ENCODE measurements around the gene DCHS1. TPM values are rescaled to one million over a fixed set of nuclear protein-coding genes. Genes with fewer than 3 reads are reported as not detected.

The DCHS1 gene
- total and polyA plus RNA-seq, 2 experiments from 2014 or later = 8.0 to 15.2 TPM

DNA sequence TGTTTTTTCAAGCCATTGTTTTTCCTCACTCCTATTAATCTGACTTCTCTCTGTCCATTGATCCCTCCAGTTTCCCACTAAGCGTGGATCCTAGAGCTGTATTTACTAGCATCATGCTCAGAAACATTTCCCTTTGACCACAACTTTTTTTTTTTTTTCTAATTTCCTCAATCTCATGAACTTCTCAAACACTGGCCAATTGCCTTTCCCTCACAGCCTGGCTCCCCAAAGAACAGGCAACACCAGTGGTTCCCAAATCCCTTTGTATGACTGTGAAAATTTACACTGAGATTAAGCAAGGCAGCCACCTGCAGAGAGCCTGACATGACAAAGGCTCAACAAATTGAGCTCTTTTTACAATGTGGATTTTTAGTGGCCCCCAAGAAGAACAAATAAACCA is 35.0 kb downstream of the DCHS1 start:
- 91% methylated on average over 1 of the region's 1 CpG for WGBS (ENCODE audit: low lambda C conversion rate, missing lambda C conversion rate)

DNA sequence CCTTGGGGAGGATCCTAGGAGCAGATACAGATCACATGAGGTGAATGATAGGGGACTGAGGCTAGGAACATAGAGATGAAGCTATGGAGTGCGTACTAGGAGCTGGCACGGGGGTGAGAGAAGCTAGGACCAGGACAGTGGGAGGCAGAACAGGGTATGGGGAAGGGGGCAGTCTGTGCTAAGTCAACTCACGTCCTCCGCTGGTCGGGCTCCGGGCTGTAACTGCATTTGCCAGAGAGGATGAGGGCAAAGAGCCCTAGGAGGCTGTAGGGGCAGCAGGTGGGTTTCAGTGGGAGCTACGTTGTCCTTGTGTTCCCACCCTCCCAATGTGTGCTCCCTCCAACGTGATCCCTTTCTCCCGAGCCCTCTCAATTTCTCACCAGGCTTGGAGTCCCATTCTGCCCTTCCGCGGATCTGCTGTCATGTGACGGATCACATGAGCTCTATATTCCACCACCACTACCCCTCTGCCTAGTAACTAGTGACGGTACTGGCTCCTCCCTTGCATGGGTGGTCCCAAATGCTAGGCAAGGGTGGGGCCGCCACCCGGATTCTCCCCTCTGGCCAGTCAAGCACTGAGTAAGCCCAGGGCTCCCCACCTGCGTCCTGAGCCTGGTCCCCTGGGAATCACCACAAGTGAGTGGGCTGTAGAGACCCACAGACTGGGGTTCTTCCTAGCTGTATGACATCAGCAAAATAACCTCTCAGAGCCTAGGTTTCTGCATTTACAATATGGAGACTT is 36.4 kb downstream of the DCHS1 start, which contains the start of gene TPP1:
TPP1 (minus strand) TSS at position 419 of the 742 bp plus-strand sequence; CDS start at position 397, 22 bp downstream.
- peaks cover 12% of the 10 kb centered on the region for H3K4me1 ChIP-seq (ENCODE audit: insufficient read depth)
- H4K20me1 ChIP-seq (ENCODE audit: insufficient read depth, poor library complexity, severe bottlenecking) = no peaks in the 10 kb centered on the region
- no peaks in the 10 kb centered on the region for H3K9me2 ChIP-seq (replicated peaks; ENCODE audit: insufficient read depth)
- under 1% methylated on average over 16 of the region's 16 CpGs for WGBS (ENCODE audit: low lambda C conversion rate, missing lambda C conversion rate)
- no peak for TF ChIP-seq EZH2phosphoT487 (IDR thresholded peaks at IDR 0.05; ENCODE audit: low read depth, severe bottlenecking, unreplicated experiment)
- H3K4me3 ChIP-seq = peak within 1 kb of the TSS; percentile 50
- peak within 1 kb of the TSS; percentile 79 for H3K27ac ChIP-seq
- H3K36me3 ChIP-seq (replicated peaks; ENCODE audit: insufficient read depth, low read depth) = no peaks in the 10 kb centered on the region
- H2AFZ ChIP-seq = peak within 1 kb of the TSS; percentile 61
- DNase-seq (ENCODE audit: low spot score) = peak; percentile 96
- H3K27me3 ChIP-seq = no peaks in the 10 kb centered on the region
- H3K79me2 ChIP-seq = peaks cover 15% of the 10 kb centered on the region
- peak within 1 kb of the TSS; percentile 90 for H3K4me2 ChIP-seq
- H3K9me3 ChIP-seq (ENCODE audit: low read depth) = no peaks in the 10 kb centered on the region

More for the DNA sequence above, 35.0 kb downstream of the DCHS1 start:
- Histone ChIP-seq H3K4me2 (no peak overlapping the region), H3K4me1 (ENCODE audit: insufficient read depth) (peaks cover 12% of the 10 kb centered on the region), H3K9me2 (replicated peaks; ENCODE audit: insufficient read depth) (no peaks in the 10 kb centered on the region), H3K9me3 (ENCODE audit: low read depth) (no peaks in the 10 kb centered on the region), H3K27me3 (no peaks in the 10 kb centered on the region), H3K79me2 (peaks cover 15% of the 10 kb centered on the region), H2AFZ (no peak overlapping the region), H3K27ac (no peak overlapping the region), H3K4me3 (no peak overlapping the region), H4K20me1 (ENCODE audit: insufficient read depth, poor library complexity, severe bottlenecking) (no peaks in the 10 kb centered on the region), H3K36me3 (replicated peaks; ENCODE audit: insufficient read depth, low read depth) (no peaks in the 10 kb centered on the region)
- no peak for TF ChIP-seq EZH2phosphoT487 (IDR thresholded peaks at IDR 0.05; ENCODE audit: low read depth, severe bottlenecking, unreplicated experiment)
- TF ChIP-seq, protein P1, sequence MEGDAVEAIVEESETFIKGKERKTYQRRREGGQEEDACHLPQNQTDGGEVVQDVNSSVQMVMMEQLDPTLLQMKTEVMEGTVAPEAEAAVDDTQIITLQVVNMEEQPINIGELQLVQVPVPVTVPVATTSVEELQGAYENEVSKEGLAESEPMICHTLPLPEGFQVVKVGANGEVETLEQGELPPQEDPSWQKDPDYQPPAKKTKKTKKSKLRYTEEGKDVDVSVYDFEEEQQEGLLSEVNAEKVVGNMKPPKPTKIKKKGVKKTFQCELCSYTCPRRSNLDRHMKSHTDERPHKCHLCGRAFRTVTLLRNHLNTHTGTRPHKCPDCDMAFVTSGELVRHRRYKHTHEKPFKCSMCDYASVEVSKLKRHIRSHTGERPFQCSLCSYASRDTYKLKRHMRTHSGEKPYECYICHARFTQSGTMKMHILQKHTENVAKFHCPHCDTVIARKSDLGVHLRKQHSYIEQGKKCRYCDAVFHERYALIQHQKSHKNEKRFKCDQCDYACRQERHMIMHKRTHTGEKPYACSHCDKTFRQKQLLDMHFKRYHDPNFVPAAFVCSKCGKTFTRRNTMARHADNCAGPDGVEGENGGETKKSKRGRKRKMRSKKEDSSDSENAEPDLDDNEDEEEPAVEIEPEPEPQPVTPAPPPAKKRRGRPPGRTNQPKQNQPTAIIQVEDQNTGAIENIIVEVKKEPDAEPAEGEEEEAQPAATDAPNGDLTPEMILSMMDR (IDR thresholded peaks at IDR 0.05; ENCODE audit: poor library complexity) = no peak
- no peak for TF ChIP-seq EZH2 (IDR thresholded peaks at IDR 0.05; ENCODE audit: borderline replicate concordance)
- no peak for DNase-seq (ENCODE audit: low spot score)

DNA sequence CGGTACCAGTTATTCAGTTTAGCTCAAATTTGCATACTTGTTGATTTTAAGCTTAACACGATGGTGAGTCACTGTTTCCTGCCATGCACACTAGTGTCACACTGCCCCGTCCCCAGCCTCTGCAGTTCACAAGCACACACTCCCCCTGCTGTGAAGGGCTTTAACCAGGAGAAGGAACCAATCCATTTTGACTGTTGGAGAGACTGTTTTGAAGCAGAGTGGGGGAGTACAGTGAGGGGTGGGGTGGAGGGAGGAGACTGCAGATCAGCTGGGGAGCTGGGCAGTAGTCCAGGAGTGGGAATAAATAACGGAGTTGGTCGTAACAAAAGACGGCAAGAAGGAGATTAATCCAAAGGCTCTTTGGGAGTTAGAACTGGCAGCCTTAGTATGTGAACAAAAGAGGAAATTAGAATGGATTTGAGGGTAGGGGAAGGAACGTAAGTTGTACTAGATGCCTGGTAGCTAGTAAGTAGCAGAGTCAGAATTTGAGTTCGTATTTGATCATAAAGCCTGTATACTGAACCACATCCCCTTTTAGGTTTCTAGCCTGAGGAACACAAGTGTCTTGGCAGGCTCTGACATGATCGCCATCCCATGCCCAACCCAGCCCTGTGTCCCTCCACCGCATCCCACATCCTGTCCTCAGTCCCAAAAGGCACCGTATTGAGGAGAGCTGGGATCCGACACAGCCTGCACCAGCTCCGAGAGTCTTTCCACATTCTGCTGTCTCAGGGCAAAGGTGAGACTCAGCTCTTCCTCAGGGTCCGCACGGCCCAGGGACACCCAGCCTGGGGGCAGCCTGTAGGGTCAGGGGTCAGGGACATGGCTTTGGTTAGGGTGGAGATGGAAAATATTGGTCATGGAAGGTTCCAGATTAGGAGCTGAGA is 37.2 kb downstream of the DCHS1 start:
- Histone ChIP-seq H2AFZ (peak overlapping the region; percentile 61), H3K9me3 (ENCODE audit: low read depth) (no peaks in the 10 kb centered on the region), H3K4me1 (ENCODE audit: insufficient read depth) (peaks cover 13% of the 10 kb centered on the region), H3K4me2 (peak overlapping the region; percentile 90), H4K20me1 (ENCODE audit: insufficient read depth, poor library complexity, severe bottlenecking) (no peaks in the 10 kb centered on the region), H3K27ac (peak overlapping the region; percentile 79), H3K4me3 (peak overlapping the region; percentile 50), H3K79me2 (peaks cover 15% of the 10 kb centered on the region), H3K36me3 (replicated peaks; ENCODE audit: insufficient read depth, low read depth) (no peaks in the 10 kb centered on the region), H3K27me3 (no peaks in the 10 kb centered on the region), H3K9me2 (replicated peaks; ENCODE audit: insufficient read depth) (no peaks in the 10 kb centered on the region)
- peak; percentile 80 for DNase-seq (ENCODE audit: low spot score)
- TF ChIP-seq EZH2phosphoT487 (IDR thresholded peaks at IDR 0.05; ENCODE audit: low read depth, severe bottlenecking, unreplicated experiment) = no peak
- TF ChIP-seq, protein P1 (IDR thresholded peaks at IDR 0.05; ENCODE audit: poor library complexity) = no peak
- no peak for TF ChIP-seq EZH2 (IDR thresholded peaks at IDR 0.05; ENCODE audit: borderline replicate concordance)
- WGBS (ENCODE audit: low lambda C conversion rate, missing lambda C conversion rate) = 38% methylated on average over 15 of the region's 15 CpGs

All from hepatocyte (in vitro differentiated cells).